DMS114 treated with DMSO at 0.1 percent for 48 hours (cell line): ENCODE data around the gene DNAAF5.

ENCODE experiments used
- DNase-seq: peaks from one replicate; lab custom pipeline; 2025; ENCODE audit not compliant: unreplicated experiment; lab: John Stamatoyannopoulos, UW

The DNAAF5 gene

GRCh38 chr7:765383-765782 is 38.9 kb downstream of the DNAAF5 start:
- no peak for DNase-seq

- DNase-seq: no peak
Measured at GRCh38 chr7:767580-767940, 41.1 kb downstream of the DNAAF5 start.

- no peak for DNase-seq
Measured at GRCh38 chr7:767941-768731, 41.6 kb downstream of the DNAAF5 start.

GRCh38 chr7:768881-769504 is 42.5 kb downstream of the DNAAF5 start:
- no peak for DNase-seq

GRCh38 chr7:770336-770735 is 43.8 kb downstream of the DNAAF5 start:
- DNase-seq: no peak

GRCh38 chr7:770741-771166 is 44.3 kb downstream of the DNAAF5 start:
- no peak for DNase-seq

GRCh38 chr7:771234-772004 is 44.9 kb downstream of the DNAAF5 start:
- no peak for DNase-seq

- DNase-seq: no peak
Measured at GRCh38 chr7:772005-772294, 45.5 kb downstream of the DNAAF5 start.

- no peak for DNase-seq
Measured at GRCh38 chr7:772392-772791, 45.9 kb downstream of the DNAAF5 start.

GRCh38 chr7:772861-773621 is 46.5 kb downstream of the DNAAF5 start:
- no peak for DNase-seq

GRCh38 chr7:773622-773915 is 47.1 kb downstream of the DNAAF5 start:
- no peak for DNase-seq

- DNase-seq: no peak
Measured at GRCh38 chr7:774161-775109, 47.9 kb downstream of the DNAAF5 start.

GRCh38 chr7:776381-776780 is 49.9 kb downstream of the DNAAF5 start:
- DNase-seq: no peak

- no peak for DNase-seq
Measured at GRCh38 chr7:776992-777727, 50.7 kb downstream of the DNAAF5 start.

- DNase-seq: no peak
Measured at GRCh38 chr7:777728-778078, 51.2 kb downstream of the DNAAF5 start.

GRCh38 chr7:778271-778967 is 51.9 kb downstream of the DNAAF5 start:
- DNase-seq: no peak

- no peak for DNase-seq
Measured at GRCh38 chr7:778968-779451, 52.5 kb downstream of the DNAAF5 start.

- no peak for DNase-seq
Measured at GRCh38 chr7:779480-779879, 53.0 kb downstream of the DNAAF5 start.

GRCh38 chr7:780081-780480 is 53.6 kb downstream of the DNAAF5 start:
- no peak for DNase-seq
